Skin epidermis (tissue), 12 donors: ENCODE results near the gene CETP.

Experiments used
- H3K27ac ChIP-seq, 21 experiments: fragments of 200-600 bp; sonication (generic) in 11 of 21; one replicate each; pipeline ENCODE4 v1.5.0; 2020; ENCODE audit warnings: mild to moderate bottlenecking in 3 of 21, inconsistent platforms in 2 of 21, moderate library complexity in 2 of 21
- H3K4me3 ChIP-seq, 7 experiments: fragments of 200-600 bp; sonication (generic) in 2 of 7; one replicate each; pipeline ENCODE4 v1.5.0; 2020; ENCODE audit warnings: inconsistent platforms in 2 of 7, mild to moderate bottlenecking in 2 of 7, moderate library complexity in 1 of 7

The CETP gene

GRCh38 chr16:56961851-56962281 lies at the start of gene CETP:
TSS of gene CETP (plus strand) at chr16:56961950. CDS start at chr16:56961980, 30 bp downstream.
- H3K4me3 ChIP-seq: no peak within 1 kb of the TSS
- H3K27ac ChIP-seq: peak within 1 kb of the TSS in 2 of 21 experiments; percentile 0 to 27

- peak overlapping the region in 2 of 21 experiments; percentile 8 to 48 for H3K27ac ChIP-seq
- no peak overlapping the region for H3K4me3 ChIP-seq
Observed at GRCh38 chr16:56912746-56913708, 48.7 kb upstream of the CETP start.

DNA sequence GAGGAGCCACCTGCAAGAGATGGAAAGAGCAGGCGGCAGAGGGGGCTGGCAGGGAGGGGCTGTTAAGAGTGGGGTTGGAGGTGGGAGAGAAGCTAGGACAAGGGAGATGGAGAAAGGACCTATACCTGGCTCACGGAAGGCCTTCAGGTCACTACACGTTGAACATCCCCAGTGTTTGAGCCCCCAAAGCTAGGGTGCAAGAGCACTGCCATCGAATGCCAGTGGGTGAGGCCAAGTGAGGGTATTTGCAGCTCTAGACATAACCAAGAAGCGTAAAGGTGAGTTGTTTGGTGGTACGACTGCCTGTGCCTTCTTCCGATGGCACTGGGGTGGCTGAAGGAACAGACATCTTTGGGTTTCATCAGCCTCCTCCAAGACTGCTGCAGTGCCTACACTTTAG lies 46.9 kb upstream of the CETP start:
- peak overlapping the region in 1 of 21 experiments; percentile 42 for H3K27ac ChIP-seq

DNA sequence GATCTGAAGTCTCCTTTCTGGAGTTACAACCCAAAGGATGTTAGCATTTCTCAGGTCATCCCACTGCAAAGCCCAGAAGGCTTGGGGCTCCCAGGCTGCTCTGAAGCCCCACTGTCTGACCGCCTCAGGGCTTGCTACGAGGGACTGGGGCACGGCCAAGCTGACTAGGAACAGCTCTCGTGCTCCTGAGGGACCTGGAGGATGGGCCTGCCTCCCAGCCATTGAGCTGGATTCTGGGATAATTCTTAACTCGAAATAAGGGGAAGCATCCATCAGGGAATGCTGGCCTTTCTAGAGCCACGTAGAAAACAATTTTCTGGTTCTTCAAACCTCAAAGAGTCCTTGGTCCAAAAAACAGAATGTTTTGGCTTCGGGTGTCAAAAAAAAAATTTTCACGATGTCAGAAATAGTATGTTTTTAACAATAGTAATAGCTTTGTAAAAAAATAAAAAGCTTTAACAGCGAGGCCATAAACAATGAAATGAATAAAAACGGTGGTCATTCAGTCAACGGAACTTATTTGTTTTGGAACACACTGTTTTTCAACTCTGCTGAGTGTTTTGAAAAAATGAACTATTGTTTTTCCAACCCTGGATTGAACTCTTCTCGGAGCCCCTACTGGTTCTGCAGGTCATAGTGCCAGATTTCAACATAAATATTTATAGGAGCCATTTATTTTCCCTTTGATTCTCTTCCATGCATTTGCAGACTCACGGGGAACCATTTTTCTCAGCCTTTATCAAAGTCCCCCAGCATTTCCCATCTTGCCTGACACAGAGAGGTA lies 46.2 kb upstream of the CETP start:
- Histone ChIP-seq H3K27ac (peak overlapping the region in 3 of 21 experiments; percentile 26 to 78 (median 40)), H3K4me3 (no peak overlapping the region)

More for the DNA sequence above, 46.9 kb upstream of the CETP start:
- no peak overlapping the region for H3K4me3 ChIP-seq

- H3K27ac ChIP-seq: peak overlapping the region in 16 of 21 experiments; percentile 14 to 84 (median 49)
Observed at GRCh38 chr16:56916571-56917403, 45.0 kb upstream of the CETP start.

GRCh38 chr16:56918467-56919012 lies 43.2 kb upstream of the CETP start:
- peak overlapping the region in 2 of 21 experiments; percentile 17 to 25 for H3K27ac ChIP-seq

More at GRCh38 chr16:56916571-56917403, 45.0 kb upstream of the CETP start:
- H3K4me3 ChIP-seq: no peak overlapping the region

GRCh38 chr16:56919099-56919800 lies 42.5 kb upstream of the CETP start:
- peak overlapping the region in 2 of 21 experiments; percentile 17 to 25 for H3K27ac ChIP-seq
- no peak overlapping the region for H3K4me3 ChIP-seq

More at GRCh38 chr16:56918467-56919012, 43.2 kb upstream of the CETP start:
- no peak overlapping the region for H3K4me3 ChIP-seq

DNA sequence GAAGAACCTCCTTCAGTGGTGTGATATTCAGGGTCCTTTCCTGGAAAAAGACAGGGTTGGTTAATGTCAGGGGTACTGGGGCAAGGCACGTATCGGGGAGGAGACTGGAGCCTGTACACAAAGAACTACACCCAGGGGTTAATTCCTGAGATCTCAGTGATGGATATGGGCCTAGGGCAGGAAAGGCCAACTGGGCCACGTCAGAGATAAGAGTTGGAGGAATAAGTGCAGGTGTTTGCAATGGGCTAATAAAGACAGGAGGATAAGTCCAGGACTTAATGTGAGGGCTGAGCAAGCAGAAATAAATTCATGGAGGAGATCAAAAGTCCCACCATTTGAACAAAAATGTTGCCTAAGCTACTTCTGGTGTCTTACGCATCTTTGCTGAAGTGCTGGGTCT lies 40.2 kb upstream of the CETP start:
- Histone ChIP-seq H3K4me3 (no peak overlapping the region), H3K27ac (no peak overlapping the region)

DNA sequence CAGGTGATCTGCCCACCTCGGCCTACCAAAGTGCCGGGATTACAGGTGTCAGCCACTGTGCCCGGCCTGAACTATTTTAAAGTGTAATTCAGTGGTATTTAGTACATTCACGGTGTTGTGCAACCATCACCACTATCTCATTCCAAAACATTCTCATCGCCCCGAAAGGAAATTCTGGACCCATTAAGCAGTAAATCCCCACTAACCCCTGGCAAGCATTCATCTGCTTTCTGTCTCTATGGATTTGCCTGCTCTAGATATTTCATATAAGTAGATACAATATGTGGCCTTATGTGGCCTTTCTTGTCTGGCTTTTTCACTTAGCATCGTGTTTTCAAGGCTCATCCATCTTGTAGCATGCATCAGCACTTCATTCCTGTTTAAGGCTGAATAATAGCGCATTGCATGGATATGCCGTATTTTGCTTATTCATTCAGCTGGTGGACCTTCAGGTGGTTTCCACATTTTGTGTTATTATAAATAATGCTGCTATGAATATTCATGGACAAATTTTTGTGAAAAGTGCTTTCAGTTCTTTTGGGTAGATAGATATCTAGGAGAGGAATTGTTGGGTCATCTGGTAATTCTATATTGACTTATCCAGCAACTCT lies 38.2 kb upstream of the CETP start:
- H3K4me3 ChIP-seq: no peak overlapping the region
- H3K27ac ChIP-seq: no peak overlapping the region

- no peak overlapping the region for H3K4me3 ChIP-seq
- H3K27ac ChIP-seq: no peak overlapping the region
Observed at GRCh38 chr16:56927471-56927870, 34.3 kb upstream of the CETP start.

GRCh38 chr16:56929639-56930038 lies 32.1 kb upstream of the CETP start:
- Histone ChIP-seq H3K4me3 (no peak overlapping the region), H3K27ac (no peak overlapping the region)

DNA sequence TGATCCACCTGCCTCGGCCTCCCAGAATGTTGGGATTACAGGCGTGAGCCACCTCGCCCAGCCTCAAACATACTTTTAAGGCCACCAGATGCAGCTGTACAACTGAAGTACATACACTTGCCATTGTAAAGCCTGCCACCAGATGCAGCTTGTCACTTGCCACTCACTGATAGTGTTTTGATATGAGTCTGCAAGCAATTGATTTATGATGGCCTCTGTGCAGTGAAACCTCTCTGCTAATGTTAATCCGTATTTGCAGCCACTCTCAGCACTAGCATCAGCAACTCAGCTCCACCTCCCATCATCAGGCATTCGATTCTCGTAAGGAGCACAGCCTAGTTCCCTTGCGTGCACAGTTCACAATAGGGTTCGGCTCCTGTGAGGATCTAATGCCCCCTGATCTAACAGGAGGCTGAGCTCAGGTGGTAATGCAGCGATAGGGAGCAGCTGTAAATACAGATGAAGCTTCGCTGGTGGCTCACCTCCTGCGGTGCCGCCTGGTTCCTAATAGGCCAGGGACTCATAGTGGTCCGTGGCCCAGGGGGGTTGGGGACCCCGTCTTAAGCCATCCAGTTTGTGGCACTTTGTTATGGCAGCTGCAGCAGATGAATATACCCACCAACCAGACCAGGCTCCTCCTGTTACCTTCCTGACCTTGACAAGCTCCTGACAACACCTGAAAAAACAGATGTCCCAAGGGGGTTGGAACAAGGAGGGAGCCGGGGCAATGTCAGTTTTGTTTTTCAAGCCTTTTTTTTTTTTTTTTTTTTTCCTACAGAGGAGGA lies 31.1 kb upstream of the CETP start:
- Histone ChIP-seq H3K27ac (peak overlapping the region in 16 of 21 experiments; percentile 95 to 100 (median 98)), H3K4me3 (no peak overlapping the region)

DNA sequence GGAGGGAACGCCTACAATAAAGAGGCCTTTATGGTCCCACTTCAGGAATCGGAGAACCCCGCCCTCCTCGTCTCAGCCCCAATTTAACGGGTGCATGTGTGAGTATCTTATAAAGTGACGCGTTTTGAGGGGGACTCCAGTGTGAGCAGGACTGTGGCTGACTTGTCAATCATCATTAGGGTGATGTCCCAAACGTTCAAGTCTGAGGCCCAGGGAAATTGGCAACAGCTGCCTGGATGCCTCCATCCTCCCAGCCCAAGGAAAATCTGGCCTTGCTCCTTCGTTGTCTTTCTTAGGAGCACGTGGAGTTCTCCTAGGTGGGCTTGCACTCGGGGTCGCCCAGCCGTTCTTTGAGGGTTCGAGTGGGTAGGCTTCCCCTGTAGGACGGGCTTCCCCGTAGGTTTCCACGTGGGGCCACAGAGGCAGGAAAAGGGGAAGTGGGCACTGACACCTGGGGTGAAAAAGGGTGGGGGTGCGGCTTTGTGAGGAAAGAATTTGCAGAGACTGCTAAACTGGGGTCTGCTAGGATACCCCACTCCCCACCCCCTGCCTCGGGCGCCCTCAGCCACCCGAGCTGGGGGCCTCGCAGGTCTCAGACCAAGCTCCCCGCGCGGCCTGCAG lies 30.4 kb upstream of the CETP start:
- peak overlapping the region; percentile 23 to 100 (median 98) for H3K27ac ChIP-seq
- peak overlapping the region; percentile 68 to 99 (median 97) for H3K4me3 ChIP-seq

DNA sequence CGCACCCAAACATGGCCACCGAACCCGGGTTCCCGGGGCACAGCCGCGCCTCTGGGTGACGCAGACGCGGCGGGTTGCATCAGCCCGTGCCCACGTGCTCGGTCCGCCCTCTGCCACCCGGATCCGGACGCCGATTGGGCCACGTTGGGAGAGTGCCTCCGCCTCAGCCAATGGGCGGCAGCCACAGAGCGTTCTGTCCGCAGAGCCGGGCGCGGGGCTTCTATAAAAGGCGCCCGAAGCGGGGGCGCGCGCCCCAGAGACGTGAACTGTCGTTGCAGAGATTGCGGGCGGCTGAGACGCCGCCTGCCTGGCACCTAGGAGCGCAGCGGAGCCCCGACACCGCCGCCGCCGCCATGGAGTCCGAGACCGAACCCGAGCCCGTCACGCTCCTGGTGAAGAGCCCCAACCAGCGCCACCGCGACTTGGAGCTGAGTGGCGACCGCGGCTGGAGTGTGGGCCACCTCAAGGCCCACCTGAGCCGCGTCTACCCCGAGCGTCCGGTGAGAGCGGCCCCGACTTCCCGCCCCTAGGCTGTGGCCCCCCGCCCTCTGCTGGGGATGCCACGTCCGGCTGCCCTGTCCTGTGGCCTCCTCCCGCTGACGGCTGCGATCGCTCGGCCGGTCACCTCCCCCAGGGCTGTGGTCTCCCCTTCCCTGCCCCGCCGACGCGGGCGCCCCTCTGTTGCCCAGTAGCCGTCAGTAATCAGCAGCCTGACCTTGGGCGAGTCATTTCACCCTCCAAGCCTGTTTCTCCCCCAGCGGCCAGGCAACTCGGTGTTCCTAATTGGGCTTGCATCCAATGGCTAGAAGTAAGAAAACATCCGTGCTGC lies 29.6 kb upstream of the CETP start, which contains the start of gene HERPUD1:
TSS of gene HERPUD1 (plus strand) at position 251 of the 829 bp plus-strand sequence. CDS start at position 354, 103 bp downstream.
- Histone ChIP-seq H3K4me3 (peak within 1 kb of the TSS; percentile 68 to 99 (median 97)), H3K27ac (peak within 1 kb of the TSS; percentile 95 to 100 (median 98))

DNA sequence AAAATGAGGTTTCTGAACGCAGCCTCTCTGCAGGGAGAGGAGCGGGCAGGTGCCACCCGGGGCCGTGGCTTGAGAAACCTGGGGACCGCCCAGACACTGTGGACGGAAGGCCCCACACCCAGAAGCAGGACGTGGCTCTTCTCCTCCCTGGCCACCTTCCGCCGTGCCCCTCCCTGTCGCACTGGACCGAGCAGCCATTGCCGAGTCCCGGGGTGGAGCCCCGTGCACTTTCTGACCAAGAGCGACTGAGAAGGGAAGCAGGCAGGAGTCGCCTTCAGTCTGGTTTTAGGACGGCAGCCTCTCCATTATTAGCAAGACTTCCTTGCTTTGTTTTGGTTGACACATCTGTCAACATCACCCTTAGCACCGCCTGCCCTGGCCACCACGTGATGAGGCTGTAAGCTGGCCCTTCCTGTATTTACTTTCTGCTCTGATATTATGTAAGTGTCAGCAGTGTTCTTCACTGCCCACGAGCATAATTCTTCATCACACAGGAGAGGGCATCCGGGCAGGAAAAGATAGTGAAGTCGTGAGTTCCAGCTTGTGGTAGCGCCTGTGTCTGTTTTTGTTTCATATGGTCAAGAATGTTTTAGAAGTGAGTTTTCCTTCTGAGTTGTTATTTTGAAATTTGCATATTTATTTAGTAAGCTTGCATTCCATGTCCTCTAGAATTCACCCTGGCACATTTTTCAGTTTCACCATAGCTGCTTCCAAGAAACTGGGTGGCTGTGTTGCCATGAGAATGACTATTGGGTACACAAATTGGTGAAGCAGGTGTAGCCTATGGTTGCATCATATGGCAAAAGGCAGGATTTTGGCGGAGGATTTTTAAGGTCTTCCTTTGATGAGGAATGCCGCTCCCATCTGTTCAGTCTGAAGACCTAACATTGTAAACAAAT lies 28.8 kb upstream of the CETP start:
- H3K27ac ChIP-seq: peak overlapping the region; percentile 95 to 100 (median 98)
- H3K4me3 ChIP-seq: peak overlapping the region; percentile 68 to 99 (median 97)
